OCI-LY1 (cell line): Measurements from ENCODE around the gene OTUB1.

Source experiments
- EZH2 ChIP-seq: fragments of 200-600 bp; sonication (generic), shearing (Covaris generic); IDR thresholded peaks from 2 replicates; pipeline ENCODE4 v1.8.0; 2017; ENCODE audit warnings: borderline replicate concordance, mixed run types, mild to moderate bottlenecking, antibody characterized with exemption, low read length, moderate library complexity, mixed read lengths
- TF ChIP-seq, protein P1 (sequence below): fragments of 200-600 bp; sonication (generic), shearing (Covaris generic); IDR thresholded peaks from 2 replicates; pipeline ENCODE4 v1.5.1; 2017; ENCODE audit warnings: mild to moderate bottlenecking, antibody characterized with exemption, low read length, moderate library complexity, mixed read lengths

GRCh38 chr11:64006398-64006797 is 20.2 kb downstream of the OTUB1 start:
- TF ChIP-seq, protein P1, sequence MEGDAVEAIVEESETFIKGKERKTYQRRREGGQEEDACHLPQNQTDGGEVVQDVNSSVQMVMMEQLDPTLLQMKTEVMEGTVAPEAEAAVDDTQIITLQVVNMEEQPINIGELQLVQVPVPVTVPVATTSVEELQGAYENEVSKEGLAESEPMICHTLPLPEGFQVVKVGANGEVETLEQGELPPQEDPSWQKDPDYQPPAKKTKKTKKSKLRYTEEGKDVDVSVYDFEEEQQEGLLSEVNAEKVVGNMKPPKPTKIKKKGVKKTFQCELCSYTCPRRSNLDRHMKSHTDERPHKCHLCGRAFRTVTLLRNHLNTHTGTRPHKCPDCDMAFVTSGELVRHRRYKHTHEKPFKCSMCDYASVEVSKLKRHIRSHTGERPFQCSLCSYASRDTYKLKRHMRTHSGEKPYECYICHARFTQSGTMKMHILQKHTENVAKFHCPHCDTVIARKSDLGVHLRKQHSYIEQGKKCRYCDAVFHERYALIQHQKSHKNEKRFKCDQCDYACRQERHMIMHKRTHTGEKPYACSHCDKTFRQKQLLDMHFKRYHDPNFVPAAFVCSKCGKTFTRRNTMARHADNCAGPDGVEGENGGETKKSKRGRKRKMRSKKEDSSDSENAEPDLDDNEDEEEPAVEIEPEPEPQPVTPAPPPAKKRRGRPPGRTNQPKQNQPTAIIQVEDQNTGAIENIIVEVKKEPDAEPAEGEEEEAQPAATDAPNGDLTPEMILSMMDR: no peak
- TF ChIP-seq EZH2: no peak
